NOMO-1 (cell line): ENCODE results near the gene PLVAP.
A peak's percentile ranks its signal among the peaks of the same experiment; 100 is the strongest.

Experiments used
- DNase-seq, 2 experiments: peaks; one replicate each; lab custom pipeline; 2025; ENCODE audit not compliant: unreplicated experiment in 2 of 2; lab: John Stamatoyannopoulos, UW

PLVAP gene

DNA sequence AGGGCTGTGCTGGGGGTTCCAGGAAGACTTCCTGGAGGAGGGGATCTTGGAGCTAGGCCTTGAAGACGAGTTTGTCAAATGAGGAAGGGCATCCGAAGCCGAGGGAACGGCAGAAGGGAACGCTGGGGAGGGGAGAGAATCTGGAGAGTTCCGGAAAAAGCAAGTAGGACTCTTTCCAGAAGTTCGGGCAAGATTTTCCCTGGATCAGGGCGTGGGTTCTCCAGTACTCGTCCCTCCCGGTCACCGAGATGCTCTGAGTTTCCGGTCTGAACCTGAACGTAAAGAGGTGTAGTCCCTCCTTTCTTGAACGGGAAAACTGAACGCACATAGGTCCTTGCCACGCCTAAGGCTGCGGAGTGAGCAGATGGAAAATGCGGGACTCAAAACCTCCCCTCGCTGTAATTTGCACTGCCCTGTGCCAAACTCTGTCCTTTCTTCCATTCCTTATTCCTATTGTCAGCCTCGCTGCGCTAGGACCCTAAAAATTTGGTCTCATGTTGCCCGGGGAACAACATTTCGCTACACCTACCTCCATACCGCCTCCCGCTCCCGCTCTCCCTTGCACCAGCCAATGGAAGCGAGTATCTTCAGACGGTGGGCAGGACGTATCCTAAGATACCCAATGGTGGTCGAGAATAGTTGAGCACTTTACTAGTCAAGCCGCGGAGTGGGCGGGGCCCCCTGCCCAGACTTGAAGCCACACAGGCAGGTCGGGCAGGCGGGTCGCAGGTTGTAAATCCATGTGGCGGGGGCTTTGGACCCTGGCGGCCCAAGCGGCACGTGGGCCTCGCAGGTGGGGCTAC is 40.1 kb downstream of the PLVAP start, which contains the start of gene GTPBP3:
Gene GTPBP3 (plus strand): TSS at position 682 of the 803 bp plus-strand sequence. CDS start 59 bp downstream, at position 741.
- peak; percentile 97 to 99 for DNase-seq

DNA sequence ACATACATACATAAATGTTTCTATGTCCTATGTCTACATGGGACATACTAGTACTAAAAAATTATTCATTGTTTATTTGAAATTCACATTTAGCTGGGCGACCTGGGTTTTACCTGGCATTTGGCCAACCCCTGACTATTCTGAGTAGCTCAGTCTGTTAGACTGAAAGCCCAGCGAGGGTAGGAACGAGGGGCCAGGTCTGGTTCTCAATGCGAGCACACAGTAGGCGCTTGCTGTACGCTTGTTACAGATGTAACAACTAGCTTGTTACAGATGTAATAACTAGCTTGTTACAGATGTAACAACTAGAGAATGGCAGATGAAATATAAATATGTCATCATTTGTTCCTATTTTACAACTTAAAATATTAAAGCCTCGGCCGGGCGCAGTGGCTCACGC is 41.6 kb downstream of the PLVAP start:
- DNase-seq = no peak

DNA sequence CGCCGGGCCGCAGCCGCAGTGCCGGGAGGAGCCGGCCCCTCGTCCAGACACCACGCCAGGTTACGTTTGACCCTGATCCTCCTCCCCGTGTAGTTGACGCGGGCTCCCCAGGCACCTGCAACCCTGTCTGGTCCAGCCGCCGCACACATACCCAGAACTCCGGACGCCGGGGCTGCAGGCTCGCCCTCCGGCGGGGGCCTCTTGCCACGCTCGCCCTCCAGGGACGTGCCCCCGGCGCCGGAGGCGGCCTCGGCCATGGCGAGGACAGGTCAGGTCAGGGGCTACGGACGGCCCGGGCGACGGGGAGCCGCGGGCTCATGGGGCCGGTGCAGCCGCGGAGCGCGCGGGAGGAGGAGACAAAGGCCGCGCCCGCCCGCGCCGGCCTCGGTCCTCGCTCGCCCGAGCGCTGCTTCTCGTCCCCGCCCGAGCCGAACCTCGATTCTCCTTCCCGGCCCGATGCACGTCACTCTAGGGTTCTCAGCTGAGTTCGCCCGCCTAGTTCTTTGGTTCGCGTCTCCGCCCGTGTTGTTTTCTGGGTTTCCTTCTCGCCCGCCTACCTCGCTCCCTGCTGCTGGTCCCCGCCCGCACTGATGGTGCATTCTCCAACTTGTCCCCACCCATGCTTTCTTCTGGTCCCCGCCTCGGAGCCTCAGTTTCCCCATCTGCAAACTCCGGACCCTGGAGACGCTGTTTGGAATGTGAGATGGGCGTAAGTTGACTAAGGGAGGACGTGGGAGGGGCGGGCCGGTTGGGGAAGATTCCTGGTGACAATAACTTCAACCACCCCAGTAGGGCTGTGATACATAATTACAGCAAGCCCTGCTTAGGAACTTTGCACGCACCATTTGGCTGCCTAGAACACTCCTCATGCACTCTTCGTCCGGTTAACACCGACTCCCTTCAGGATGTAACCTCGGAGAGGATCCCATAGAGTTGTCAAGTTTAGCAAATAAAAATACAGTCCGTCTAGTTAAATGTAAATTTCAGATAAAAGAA is 42.4 kb downstream of the PLVAP start, which contains the start of gene ANO8:
Gene ANO8 (minus strand): TSS at position 442 of the 996 bp plus-strand sequence. CDS start 185 bp downstream, at position 257.
- DNase-seq = peak; percentile 92 to 93

DNA sequence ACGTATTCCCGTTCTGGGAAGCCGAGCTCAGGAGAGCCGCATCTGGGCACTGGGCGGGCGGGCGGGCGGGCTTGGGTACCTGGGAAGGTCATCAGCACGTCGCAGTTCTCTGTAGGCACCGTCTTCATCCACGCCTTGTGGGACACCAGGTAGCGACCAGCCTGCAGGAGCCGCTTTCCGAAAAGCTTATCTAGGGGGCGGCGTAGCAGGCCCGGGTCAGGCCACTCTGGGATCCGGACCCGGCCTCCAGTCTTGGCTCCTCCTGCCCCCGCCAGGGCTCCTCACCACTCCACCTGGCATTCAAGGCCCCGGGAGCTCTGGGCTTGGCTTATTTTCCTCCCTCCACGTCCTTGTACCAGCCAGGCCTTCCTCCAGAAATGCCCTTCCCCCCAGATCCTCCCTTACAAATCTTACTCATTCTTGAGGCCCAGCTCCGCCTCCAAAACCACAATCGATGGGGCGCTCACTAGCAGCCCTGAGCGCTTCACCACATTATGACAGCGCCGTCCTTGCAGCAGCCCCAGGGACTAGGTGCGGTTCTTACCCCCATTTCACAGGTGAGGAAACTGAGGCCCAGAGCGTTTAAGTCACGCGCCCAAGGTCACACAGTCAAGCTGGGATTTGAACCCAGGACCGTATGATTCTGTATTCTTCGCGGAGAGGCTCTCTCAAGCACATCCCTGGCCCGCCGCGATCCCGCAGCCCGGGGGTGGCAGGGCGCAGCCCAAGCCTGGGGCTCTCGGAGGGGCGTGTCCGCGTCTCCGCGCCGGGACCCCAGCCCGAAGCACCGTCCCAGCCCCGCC is 43.3 kb downstream of the PLVAP start:
- DNase-seq = peak; percentile 90 to 94

DNA sequence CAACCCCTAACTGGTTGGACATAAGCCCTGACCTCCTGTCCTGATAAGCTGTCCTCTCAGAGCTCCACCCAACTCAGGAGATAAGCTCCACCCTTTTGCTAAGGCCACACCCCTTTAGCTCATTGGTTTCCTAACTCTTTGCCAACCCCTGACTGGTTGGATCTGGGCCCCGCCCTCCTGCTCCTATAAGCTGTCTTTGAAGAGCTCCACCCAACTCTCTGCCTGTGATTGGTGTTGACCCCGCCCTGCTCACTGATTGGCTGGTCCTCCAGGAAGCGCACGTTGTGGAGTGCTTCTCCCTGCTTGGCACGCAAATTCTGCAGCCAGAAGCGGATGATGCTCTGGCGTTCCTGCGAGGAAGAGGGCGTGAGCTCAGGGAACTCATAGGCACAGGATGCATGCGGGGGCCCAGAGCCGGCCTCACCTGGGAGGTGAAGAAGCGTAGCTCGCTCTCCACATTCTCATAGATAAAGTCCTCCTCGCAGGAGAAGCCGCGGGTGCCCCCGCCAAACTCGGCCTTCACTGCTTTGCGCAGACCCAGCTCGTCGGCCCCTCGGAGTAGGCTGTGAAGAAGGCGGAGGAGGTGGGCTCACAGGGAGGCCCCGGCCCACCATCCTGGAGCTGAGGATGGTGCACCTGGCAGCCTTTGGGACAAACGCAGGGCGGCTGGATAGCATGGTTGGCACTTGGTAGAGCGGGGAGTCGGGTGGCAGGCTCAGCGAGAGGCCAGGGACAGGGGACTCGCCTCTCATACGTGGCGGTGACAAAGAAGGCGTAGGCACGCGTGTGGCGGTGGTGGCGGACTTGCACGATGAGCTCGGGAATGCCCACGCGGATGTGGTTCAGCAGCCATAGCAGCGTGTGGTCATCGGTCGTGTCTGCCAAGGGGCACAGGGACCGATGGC is 44.2 kb downstream of the PLVAP start:
- peak in 1 of 2 experiments; percentile 12 for DNase-seq

DNA sequence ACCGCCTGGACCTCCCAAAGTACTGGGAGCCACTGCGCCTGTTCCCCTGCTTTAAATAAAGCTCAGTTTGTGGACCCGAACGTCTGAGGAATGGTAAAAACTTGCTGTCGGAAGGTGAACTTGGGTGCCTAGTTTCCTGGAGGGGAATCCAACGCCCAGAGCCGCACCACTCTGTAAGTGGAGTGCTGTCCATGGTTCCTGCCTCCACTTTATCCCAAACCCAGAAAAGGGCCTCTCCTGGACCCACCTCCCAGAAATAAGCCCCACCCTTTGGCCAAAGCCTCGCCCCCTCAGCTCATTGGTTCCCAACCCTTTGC is 44.8 kb downstream of the PLVAP start:
- no peak for DNase-seq

DNA sequence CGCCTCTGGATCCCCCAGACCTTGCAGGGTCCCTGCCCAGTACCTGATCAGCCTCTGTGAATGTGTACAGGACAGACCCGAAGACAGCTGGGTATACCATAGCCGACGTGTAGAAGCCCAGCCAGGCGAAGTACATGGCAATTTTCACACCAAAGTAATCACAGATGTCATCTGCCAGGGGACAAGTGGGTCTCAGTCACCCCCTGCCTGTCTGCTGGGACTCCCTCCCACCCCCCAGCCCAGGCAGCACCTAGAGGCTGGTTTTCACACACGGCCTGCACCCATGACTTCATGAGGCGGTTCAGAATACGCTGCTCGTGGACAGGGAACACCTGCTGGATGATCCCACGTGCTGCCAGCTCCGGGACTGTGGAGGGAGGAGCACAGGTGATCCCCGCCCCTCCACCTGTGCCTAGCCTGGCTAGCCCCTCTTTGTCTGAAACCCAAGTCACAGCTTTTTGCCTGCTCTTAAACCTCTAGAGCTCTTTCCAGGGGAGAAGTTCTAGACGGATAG is 46.0 kb downstream of the PLVAP start:
- DNase-seq = no peak

DNA sequence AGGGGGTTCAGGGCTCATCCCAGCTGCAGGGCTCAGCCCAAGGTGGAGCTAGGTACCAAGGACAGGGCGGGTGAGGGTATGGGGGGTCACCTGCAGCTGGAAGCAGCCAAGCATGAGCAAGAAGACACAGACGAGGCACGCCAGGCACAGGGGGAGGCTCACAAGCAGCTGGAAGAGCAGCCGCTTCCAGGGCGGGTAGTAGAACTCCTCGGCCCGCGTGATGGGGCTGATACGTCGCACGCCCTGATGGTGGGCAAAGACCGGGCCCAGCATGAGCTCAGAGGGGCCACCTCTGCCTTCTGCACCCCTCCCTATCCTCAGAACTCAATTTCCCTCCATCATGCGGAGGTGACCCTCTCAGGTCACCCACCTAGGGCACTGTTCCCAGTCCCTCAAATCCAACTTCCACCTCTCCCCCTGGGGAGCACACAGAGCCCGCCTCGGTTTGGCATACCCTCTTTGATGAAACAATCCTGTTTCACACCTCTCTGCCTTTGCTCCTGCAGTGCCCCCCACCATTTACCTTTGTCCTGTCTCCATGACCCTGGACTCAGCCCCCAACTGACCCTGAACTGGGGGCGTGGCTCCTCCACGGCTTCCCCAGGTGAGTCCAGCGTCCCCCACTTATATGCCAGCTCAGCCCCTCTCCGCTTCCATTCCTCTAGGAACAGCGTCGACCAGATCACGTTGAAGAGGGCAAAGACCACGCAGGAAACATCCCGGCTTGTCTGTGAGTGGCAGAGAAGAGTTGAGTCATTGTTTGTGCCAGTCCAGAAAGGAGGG is 46.7 kb downstream of the PLVAP start:
- DNase-seq = no peak

DNA sequence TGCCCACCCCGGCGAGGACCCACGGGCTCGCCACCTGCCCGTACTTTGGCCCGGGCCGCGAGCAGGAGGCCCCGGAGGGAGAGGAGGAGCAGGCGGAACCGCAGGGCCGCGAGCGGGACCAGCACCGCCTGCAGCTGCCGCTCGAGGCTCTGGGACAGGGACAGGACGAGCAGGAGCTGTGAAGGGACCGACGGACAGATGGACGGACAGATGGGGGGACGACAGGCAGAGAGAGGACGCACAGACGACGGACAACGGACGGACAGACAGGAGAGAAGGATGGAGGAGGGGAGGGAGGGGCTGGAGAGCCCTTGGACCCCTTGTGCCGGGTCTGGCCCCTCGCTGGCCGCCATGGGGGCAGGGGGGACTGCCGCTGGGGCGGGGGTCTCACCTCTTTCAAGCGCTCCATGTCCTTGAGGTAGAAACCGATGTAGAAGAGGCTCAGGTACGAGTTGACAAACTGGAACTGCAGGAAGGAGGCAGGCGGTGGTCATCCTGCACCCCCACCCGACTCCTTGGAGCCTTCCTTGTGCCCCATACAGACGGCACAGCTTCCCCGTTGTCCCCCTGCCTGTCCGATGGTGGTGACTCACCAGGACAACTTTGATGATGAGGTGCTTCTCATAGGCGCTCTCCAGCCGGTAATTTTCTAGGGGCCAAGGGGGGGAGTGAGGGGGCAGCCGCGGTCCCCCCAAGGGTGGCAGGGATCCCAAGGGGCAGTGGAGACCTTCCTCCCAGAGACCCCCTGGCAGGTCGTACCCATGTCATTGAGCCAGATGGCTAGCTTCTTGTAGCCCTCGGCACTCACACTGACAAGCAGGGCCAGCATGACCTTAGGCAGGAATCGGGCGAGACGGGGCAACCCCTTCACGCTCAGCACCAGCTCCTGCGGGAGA is 47.5 kb downstream of the PLVAP start:
- DNase-seq = no peak

DNA sequence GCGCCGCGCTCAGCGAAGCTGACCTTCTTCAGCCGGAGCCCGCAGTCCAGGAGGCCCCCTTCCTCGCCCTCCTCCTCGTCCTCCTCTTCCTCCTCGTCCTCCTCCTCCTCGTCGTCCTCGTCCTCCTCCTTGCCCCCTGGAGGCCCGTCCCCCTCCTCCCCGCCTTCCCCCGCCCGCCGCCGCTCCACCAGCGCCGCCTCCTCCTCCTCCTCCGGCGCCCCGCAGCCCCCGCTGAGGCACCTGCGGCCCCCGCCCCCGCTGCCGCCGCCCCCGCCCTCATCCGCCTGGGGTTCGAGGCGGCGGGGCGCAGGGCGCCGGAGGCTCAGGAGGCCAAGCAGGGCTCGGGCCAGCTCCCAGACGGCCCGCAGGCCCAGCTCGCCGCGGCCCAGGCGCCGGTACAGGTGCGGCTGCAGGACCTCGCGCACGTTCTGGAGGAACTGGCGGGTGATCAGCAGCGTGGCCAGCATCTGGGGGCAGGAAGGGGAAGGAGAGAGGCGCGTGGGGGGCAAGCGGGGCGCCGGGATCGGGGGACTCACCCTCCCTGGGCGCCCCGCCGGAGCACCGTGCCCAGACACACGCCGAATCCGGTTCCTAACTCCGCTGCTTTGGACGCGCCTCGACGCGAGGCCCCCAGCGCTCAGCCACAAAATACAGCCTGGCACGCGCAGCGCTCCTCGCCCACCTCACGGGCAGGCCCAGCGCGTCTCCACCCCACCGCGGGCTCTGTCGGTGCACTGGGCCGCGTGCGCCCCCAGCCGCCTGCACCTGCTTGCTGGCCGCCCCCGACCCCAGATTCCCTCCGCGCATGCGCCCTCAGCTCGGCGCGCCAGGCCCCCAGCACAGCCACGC is 48.4 kb downstream of the PLVAP start:
- DNase-seq = no peak

DNA sequence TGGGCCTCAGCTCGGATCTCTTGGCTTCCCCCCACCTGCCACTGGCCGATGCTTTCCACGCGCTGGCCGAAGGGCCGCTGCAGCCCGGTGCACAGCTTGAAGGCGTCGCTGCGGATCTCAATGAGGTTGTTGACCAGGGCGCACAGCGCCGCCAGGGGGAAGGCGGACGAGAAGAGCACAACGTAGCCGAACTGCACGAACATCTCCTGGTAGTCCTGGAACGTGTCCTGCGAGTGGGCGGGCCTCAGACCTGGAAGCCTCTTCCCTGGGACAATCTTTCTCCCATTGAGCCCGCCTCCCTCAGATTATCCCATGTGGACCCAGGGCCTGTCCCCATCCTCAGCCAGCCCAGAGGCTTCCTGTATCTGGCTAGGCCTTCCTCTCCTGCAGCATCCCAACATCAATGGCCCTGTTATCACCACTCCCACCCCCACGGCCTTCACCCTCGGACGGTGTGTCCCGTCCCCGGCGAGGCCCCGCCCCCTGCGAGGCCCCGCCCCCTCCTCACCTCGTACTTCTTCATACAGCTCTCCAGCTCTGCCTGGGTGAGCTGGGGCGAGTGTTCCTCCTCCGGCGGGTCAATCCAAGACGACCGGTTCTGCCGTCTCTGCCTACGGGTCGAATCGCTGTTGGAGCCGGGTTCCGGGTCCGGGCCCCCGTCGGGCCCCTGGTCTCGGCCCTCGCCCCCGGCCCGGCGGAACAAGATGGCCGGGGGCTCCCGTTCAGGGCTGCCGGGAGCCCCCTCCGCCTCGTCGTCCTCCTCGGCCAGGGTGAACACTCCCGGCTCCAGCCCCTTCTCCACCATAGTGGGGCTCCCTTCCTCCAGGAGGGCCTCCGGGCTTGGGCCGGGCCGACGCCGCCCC is 49.3 kb downstream of the PLVAP start:
- DNase-seq = no peak

DNA sequence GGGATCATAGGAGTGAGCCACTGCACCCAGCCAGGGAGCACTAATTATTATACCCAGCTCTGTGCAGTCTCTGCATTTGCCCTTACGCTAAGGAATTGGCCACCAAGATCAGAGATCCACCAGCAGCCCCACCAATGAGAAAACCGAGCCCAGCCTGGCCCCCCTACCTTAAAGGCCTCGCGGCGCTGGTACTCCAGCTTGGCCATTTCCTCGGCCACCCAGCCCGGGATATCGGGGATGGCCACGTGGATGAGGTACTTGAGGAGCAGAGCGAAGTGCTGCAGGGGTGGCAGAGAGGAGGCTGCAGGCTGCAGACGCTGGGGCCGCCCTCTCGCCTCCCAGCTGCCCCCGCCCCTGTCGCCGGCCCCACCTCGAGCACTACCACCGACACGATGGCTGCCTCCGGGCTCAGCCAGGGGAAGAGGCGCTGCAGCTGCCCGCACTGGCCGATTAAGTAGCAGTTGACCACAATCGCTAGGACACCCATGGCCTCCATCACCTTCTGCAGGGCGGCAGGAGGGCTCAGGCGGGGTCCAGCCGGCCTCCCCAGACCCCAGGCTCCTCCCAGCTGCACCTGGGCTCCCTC is 50.0 kb downstream of the PLVAP start:
- no peak for DNase-seq

DNA sequence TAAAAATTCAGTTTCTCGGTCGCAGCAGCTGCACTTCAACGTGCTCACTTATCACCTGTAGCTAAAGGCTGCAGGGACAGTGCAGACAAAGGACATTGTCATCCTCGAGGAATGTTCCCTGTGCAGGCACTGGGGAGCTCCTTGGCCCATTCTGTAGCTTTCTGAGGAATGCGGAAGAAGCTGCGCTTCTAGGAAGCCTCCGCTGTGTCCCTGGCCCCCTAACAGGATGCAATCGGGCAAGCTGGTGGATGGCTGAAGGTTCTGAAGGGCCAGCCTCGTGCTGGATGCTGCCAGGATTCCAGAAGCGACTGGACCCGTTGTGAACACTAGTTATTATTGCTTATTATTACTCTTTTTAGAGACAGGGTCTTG is 50.6 kb downstream of the PLVAP start:
- DNase-seq = no peak

DNA sequence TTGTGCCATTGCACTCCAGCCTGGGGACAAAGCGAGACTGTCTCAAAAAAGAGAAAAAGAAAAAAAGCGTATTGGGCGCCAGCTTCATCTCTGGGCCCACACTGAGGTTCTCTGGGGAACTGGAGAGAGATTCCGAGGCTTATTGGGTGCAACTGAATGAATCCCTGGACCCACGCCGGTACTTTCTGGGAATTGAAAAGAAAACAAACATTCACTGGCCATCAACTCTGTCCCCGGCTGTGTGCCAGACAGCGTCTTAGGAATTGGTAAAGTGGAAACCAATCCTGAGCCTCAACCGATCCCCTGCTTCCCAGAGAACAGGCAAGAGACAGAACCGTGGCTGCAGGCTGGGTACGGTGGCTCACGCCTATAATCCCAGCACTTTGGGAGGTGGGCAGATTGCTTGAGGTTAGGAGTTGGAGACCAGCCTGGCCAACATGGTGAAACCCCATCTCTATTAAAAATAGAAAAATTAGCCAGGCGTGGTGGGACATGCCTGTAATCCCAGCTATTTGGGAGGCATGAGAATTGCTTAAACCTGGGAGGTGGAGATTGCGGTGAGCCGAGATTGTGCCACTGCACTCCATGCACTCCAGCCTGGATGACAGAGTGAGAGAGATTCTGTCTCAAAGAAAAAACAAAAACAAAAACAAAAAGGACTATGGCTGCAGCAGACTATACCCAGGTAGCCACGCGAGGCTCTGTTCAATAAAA is 51.1 kb downstream of the PLVAP start:
- no peak for DNase-seq

DNA sequence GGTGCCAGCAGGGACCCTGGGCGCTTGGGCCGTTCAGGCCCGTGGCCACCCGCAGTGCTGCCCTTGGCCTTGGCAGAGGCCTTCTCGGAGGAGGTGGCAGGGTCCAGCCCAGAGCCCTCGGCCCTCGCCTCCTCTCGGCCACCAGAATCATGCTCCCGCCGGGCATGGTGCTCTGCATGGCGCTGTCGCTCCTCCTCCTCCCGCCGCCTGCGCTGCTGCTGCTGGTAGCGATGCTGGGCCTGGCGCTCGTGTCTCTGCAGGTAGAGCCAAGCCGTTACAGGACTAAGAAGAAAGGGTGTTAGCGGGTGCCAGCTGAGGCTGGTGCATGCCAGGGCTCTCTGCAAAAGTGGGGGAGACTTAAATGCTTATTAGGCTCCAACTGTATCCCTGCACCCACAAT is 52.0 kb downstream of the PLVAP start:
- no peak for DNase-seq
